ENCODE data around the gene CABYR.
A peak's percentile ranks its signal among the peaks of the same experiment; 100 is the strongest.

Gene CABYR

GRCh38 chr18:24114924-24115549 is 23.8 kb upstream of the CABYR start:
- CTCF ChIA-PET, result interaction anchor here (1.4 to 2.3 kb wide), 2 partner anchors 8 to 494 kb away, joined by 3 to 6 read pairs; no protein-coding TSS in a partner anchor
- POLR2A ChIA-PET, result no interaction called here
- TF ChIP-seq, protein P1, sequence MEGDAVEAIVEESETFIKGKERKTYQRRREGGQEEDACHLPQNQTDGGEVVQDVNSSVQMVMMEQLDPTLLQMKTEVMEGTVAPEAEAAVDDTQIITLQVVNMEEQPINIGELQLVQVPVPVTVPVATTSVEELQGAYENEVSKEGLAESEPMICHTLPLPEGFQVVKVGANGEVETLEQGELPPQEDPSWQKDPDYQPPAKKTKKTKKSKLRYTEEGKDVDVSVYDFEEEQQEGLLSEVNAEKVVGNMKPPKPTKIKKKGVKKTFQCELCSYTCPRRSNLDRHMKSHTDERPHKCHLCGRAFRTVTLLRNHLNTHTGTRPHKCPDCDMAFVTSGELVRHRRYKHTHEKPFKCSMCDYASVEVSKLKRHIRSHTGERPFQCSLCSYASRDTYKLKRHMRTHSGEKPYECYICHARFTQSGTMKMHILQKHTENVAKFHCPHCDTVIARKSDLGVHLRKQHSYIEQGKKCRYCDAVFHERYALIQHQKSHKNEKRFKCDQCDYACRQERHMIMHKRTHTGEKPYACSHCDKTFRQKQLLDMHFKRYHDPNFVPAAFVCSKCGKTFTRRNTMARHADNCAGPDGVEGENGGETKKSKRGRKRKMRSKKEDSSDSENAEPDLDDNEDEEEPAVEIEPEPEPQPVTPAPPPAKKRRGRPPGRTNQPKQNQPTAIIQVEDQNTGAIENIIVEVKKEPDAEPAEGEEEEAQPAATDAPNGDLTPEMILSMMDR (IDR thresholded peaks at IDR 0.05; ENCODE audit: control extremely low read depth, extremely low read depth, low read depth, missing control alignments), result no peak
- DNase-seq (ENCODE audit: extremely low spot score), result no peak

DNA sequence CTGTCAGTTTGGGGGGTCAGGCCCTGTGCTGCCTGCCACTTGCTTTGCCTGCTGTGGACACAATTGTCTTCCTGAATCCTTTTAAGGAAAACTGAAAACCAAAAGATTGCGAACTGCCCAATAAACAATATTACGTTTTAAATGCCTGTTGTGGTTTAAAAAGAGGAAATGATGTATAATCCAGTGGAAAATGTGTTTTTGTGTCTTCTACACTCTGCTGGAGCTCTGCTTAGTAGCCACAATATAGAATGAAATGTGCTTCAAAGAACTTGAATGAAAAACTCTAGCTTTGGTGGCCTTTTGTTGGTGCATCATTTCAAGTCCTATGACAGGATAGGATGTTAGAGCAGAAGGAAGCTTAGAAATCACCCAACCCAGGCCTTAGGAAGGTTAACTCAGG is 23.2 kb upstream of the CABYR start:
- no peak for DNase-seq (ENCODE audit: extremely low spot score)
- ChIA-PET POLR2A (no interaction called here), CTCF (interaction anchor here (2.3 kb wide), 1 partner anchor 495 kb away, joined by 6 read pairs; no protein-coding TSS in a partner anchor)
- TF ChIP-seq, protein P1 (IDR thresholded peaks at IDR 0.05; ENCODE audit: control extremely low read depth, extremely low read depth, low read depth, missing control alignments), result no peak

DNA sequence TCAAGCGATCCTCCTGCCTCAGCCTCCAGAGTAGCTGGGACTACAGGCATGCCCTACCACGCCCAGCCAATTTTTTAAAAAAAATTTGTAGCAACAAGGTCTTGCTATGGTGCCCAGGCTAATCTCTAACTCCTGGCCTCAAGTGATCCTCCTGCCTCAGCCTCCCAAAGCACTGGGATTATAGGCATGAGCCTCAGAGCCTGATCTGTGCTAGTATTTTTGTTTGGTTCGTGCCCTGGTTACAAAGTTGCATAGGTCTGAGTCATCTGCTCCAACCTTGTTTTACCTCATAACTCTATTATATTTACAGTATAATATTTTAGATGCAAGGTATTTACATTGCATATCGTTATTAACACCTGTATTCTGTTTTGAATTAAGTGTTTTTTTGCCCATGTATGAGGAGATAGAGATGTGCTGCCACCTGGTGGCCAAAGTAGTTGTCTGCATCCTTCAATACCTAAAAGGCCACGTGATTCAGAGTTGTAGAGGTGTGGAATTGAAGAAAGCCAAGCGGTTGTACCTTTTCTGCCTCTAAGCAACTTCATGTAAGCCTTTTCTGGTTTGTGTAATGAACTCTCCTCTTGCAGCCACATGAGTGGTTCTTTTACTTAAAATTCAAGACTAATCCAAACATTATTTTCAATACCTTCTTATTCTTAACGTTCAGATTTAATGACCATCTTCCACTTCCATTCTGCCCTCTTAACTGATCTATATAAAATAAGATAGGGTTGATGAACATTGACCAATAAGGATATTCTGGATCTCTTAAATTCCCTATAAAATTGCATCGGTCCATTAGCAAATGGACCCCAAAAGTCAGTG is 19.9 kb upstream of the CABYR start:
- POLR2A ChIA-PET, result interaction anchor here (0.7 kb wide), 1 partner anchor 20 kb away, joined by 3 read pairs; the partner anchor contains the start of gene CABYR
- peak; percentile 66 for DNase-seq (ENCODE audit: extremely low spot score)
- CTCF ChIA-PET, result interaction anchor here (0.7 to 1.7 kb wide), 25 partner anchors 9 to 497 kb away, joined by 3 to 10 read pairs (median 4); partner anchors contain the start of gene CABYR
- TF ChIP-seq, protein P1 (IDR thresholded peaks at IDR 0.05; ENCODE audit: control extremely low read depth, extremely low read depth, low read depth, missing control alignments), result peak; percentile 75

- TF ChIP-seq, protein P1 (IDR thresholded peaks at IDR 0.05; ENCODE audit: control extremely low read depth, extremely low read depth, low read depth, missing control alignments), result no peak
- ChIA-PET CTCF (interaction anchor here (0.6 to 2.1 kb wide), 7 partner anchors 9 to 33 kb away, joined by 3 to 7 read pairs (median 5); partner anchors contain the start of gene CABYR), POLR2A (no interaction called here)
- DNase-seq (ENCODE audit: extremely low spot score), result no peak
Measured at GRCh38 chr18:24120676-24121075, 18.2 kb upstream of the CABYR start.

DNA sequence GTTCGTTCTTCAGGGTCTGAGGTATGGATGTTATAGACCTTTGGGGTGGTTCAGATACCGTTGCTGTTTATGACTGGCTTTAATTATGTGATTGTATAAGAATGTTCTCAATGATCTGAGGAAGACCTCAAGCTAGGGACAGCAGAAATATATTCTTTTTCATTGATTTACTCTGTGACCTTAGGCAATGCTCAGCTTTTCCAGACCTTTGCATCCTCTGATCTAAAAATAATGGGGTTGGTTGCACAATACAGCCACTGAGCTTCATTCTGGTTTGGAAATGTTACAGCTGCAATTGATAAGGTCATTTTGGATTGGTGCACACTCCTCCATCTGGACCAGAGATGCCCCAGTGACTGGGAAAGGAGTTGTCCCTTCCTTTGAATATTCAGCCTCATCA is 17.2 kb upstream of the CABYR start:
- POLR2A ChIA-PET, result no interaction called here
- DNase-seq (ENCODE audit: extremely low spot score), result no peak
- TF ChIP-seq, protein P1 (IDR thresholded peaks at IDR 0.05; ENCODE audit: control extremely low read depth, extremely low read depth, low read depth, missing control alignments), result no peak
- CTCF ChIA-PET, result interaction anchor here (1.2 to 2.1 kb wide), 2 partner anchors 10 to 14 kb away, joined by 3 to 7 read pairs; no protein-coding TSS in a partner anchor

DNA sequence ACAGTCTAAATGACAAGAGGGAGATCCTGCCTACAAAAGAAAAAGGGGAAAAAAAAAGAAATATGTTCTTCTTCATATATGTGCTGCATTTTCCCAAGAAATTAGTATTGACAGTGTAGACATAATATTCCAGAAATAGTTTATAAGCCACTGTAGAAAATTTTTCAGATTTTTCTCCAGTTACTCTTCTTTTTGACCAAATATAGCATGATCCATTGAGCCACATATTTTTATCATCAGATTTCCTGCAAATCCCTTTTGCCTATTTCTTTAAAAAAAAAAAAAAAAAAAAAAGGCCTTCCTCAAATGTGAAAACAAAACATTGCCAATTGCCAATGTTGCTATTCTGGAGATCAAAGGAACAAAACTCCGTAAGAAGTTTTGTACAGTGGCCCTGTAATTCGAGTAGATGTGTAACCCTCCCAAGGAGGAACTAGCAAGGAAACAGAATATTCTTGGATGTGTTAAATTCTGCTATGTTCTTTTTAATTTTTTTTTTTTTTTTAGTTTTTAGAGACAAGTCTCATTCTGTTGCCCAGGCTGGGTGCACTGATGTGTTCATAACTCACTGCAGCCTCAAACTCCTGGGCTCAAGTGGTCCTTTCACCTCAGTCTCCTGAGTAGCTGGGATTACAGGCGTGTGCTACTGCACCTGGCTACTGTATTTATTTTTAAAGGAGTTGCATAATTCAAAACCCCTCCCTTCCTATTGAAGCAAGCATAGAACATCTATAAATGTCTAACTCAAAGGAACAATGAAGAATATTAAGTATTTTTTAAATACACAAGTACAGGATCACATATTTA is 12.5 kb upstream of the CABYR start:
- POLR2A ChIA-PET, result no interaction called here
- DNase-seq (ENCODE audit: extremely low spot score), result no peak
- TF ChIP-seq, protein P1 (IDR thresholded peaks at IDR 0.05; ENCODE audit: control extremely low read depth, extremely low read depth, low read depth, missing control alignments), result no peak
- CTCF ChIA-PET, result no interaction called here

Data from GM10248 (cell line).